Adrenal gland (tissue), 12 donors: Measurements from ENCODE around the gene TMEM63B. TPM values are rescaled to one million over a fixed set of nuclear protein-coding genes. Genes with fewer than 3 reads are reported as not detected.
"Not testable (repeated sequence)": the region's sequence is repeated elsewhere in the genome, so short reads cannot be mapped to it uniquely, and the experiment has no call there.

Experiments
- DNase-seq, 7 donors: peaks; one replicate each; pipeline ENCODE4 v3.0.0-alpha.2; 2019 to 2020
- H3K27ac ChIP-seq, 5 donors: fragments of 200-600 bp; sonication (generic) in 4 of 5; 1 replicate in 3 of 5; 2 replicates in 2 of 5; pipeline versions ENCODE4 v1.5.1 to v1.8.0; 2016 to 2020; ENCODE audit warnings: mild to moderate bottlenecking in 1 of 5
- H3K27me3 ChIP-seq: fragments of 200-600 bp; 2 replicates; pipeline ENCODE4 v1.8.0; 2021
- H3K36me3 ChIP-seq, 2 donors: fragments of 200-600 bp; replicated peaks in 1 of 2; 1 replicate in 1 of 2; 2 replicates in 1 of 2; pipeline versions ENCODE4 v1.5.1 to v1.8.0; 2018 to 2022
- H3K4me1 ChIP-seq, 2 donors: fragments of 200-600 bp; replicated peaks in 1 of 2; 1 replicate in 1 of 2; 2 replicates in 1 of 2; pipeline versions ENCODE4 v1.5.1 to v1.8.0; 2018 to 2021
- H3K4me3 ChIP-seq, 4 donors: fragments of 200-600 bp; sonication (generic) in 3 of 4; one replicate each; pipeline ENCODE4 v1.5.1; 2016 to 2018
- H3K9me3 ChIP-seq, 3 donors: fragments of 200-600 bp; sonication (generic) in 1 of 3; replicated peaks in 1 of 3; 1 replicate in 2 of 3; 2 replicates in 1 of 3; pipeline versions ENCODE4 v1.5.1 to v1.8.0; 2016 to 2021
- POLR2A ChIP-seq, 2 donors: fragments of 450-650 bp; IDR thresholded peaks; one replicate each; pipeline ENCODE4 v1.6.1; 2017; ENCODE audit warnings: antibody characterized with exemption in 2 of 2, mild to moderate bottlenecking in 2 of 2, moderate library complexity in 1 of 2
- WGBS, 4 donors: extraction: QIAGEN DNeasy Blood & Tissue Kit in 2 of 4; methylation state at CpG; one replicate each; pipeline versions ENCODE4 v1.1.5 to v1.1.7; 2013 to 2017; 5-methylcytosine and 5-hydroxymethylcytosine counted together
- intact Hi-C, 2 donors: fragments of 100-400 bp; cut with DNase I; formaldehyde crosslinking; loops; one replicate each; pipeline versions ENCODE4 v1.14.1 to v1.15.0; 2022 to 2023
- polyA plus RNA-seq, 3 donors: library from polyadenylated mRNA; stranded (reverse); fragments of 200-250 nt in 2 of 3; fragments of 350-450 nt in 1 of 3; fragmentation: Illumina TruSeq in 1 of 3; extraction: RNeasy Lipid Tissue Mini Kit (QIAGEN cat#74804) in 1 of 3; gene quantifications; one replicate each; pipeline ENCODE4 v1.2.3, GENCODE V29; 2013 to 2014
- total RNA-seq, 9 donors: library from RNA; depleted of rRNA in 4 of 9; stranded (reverse); fragments of >200 nt in 4 of 9; fragments of 120-200 nt in 1 of 9; fragmentation: NEBNext Ultra II Directional in 1 of 9; extraction: Animal tissue kit (Norgen Biotek cat#: 25700) in 1 of 9; gene quantifications; one replicate each; pipeline versions ENCODE4 v1.1.0 to v1.2.4, GENCODE V29; 2013 to 2023
- TF ChIP-seq, protein P1 (sequence below), 6 experiments: fragments of 450-650 bp in 4 of 6; fragments of 200-600 bp in 2 of 6; sonication (generic) in 1 of 6; IDR thresholded peaks; 1 replicate in 5 of 6; 2 replicates in 1 of 6; pipeline versions ENCODE4 v1.5.1 to v1.8.0; 2016 to 2021; ENCODE audit warnings: antibody characterized with exemption in 6 of 6, mild to moderate bottlenecking in 2 of 6, moderate library complexity in 1 of 6
- donor health status: healthy with polysubstance abuse.
- donor health status: Bipolar disorder and iron deficiency.
- donor health status: DM: yes; HTN: yes; CAD: no.
- donor health status: DM: no; HTN: no; CAD: no.
- donor health status: DM: no; HTN: no; CAD: no.
- donor health status: DM: yes; HTN: yes; CAD: no.

TMEM63B gene
- total and polyA plus RNA-seq, 12 donors = 18.1 to 51.7 (median 36.4) TPM

DNA sequence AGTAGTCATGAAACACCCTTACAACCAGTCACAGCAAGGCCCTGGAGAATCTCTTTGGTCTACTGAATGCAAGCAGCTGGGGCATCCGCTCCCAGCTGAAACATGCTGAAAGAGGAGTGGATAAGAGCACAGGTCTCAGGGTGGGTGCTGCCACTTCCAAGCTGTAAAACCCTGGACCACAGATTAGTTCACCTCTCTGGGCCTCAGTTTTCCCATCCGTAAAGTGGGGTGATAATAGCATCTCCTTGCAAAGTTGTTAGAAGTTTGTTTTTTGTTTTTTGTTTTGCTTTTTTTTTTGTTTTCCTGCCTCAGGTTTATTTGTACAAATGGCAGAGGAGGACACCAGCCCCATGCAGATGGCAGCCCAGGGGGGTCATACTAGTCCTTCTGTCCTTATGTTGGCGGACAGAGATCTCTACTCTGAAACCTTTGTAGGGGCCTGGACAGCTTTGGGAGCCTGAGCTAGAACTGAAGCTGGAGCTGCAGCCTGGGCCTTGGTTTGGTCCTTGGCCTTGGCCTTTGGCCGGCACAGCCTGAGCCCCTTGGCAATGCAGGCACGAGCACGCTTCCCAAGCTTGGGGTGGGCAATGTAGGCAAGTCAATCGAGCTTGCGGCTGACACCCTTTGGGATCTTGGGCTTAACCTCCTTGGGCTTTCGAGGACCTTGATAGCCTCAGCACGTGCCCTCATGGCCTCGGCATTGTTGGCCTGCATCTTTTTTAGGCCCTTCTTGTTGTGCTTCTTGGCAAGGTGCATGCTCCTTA is 38.3 kb upstream of the TMEM63B start:
- DNase-seq = no peak
- WGBS, 4 donors = 76 to 95% (median 78%) methylated on average over 7 to 11 of the region's 11 CpGs
- TF ChIP-seq, protein P1, sequence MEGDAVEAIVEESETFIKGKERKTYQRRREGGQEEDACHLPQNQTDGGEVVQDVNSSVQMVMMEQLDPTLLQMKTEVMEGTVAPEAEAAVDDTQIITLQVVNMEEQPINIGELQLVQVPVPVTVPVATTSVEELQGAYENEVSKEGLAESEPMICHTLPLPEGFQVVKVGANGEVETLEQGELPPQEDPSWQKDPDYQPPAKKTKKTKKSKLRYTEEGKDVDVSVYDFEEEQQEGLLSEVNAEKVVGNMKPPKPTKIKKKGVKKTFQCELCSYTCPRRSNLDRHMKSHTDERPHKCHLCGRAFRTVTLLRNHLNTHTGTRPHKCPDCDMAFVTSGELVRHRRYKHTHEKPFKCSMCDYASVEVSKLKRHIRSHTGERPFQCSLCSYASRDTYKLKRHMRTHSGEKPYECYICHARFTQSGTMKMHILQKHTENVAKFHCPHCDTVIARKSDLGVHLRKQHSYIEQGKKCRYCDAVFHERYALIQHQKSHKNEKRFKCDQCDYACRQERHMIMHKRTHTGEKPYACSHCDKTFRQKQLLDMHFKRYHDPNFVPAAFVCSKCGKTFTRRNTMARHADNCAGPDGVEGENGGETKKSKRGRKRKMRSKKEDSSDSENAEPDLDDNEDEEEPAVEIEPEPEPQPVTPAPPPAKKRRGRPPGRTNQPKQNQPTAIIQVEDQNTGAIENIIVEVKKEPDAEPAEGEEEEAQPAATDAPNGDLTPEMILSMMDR (IDR thresholded peaks at IDR 0.05) = no peak
- no peak for TF ChIP-seq POLR2A (IDR thresholded peaks at IDR 0.05)
- intact Hi-C loops = loop anchor here in 1 of 2 donors (10.0 kb wide), 1 partner anchor 364 kb away; no protein-coding TSS in a partner anchor
- H3K4me3 ChIP-seq = no peak overlapping the region
- H3K9me3 ChIP-seq = no peaks in the 10 kb centered on the region
- peaks cover 9 to 13% of the 10 kb centered on the region in 2 donors for H3K4me1 ChIP-seq
- no peaks in the 10 kb centered on the region for H3K27me3 ChIP-seq
- no peak overlapping the region for H3K27ac ChIP-seq
- no peaks in the 10 kb centered on the region for H3K36me3 ChIP-seq

DNA sequence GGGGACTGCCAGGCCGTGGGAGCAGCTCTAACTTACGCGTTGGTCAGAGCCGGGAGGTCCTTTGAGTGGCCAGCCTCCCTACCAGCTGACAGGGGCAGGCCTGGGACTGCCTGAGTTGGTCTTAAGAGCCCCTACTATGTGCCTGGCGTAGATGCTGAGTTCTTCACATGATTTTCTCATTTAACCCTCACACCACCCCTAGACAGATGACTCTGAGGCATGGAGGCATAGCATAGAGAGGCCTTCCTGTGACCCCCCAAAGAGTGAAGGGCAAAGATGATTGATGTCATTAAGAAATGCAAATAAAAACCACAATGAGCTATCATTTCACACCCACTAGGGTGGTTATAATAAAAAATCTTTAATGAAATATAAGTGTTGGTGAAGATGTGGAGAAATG is 36.9 kb upstream of the TMEM63B start:
- WGBS, 4 donors = 66 to 97% (median 97%) methylated on average over 2 to 5 of the region's 5 CpGs
- Histone ChIP-seq H3K9me3 (no peaks in the 10 kb centered on the region), H3K36me3 (no peaks in the 10 kb centered on the region), H3K4me1 (peaks cover 9 to 13% of the 10 kb centered on the region in 2 donors), H3K27me3 (no peaks in the 10 kb centered on the region), H3K27ac (no peak overlapping the region), H3K4me3 (no peak overlapping the region)
- intact Hi-C loops = loop anchor here in 1 of 2 donors (10.0 kb wide), 1 partner anchor 144 kb away; no protein-coding TSS in a partner anchor
- TF ChIP-seq, protein P1 (IDR thresholded peaks at IDR 0.05) = no peak
- TF ChIP-seq POLR2A (IDR thresholded peaks at IDR 0.05) = no peak
- no peak for DNase-seq

DNA sequence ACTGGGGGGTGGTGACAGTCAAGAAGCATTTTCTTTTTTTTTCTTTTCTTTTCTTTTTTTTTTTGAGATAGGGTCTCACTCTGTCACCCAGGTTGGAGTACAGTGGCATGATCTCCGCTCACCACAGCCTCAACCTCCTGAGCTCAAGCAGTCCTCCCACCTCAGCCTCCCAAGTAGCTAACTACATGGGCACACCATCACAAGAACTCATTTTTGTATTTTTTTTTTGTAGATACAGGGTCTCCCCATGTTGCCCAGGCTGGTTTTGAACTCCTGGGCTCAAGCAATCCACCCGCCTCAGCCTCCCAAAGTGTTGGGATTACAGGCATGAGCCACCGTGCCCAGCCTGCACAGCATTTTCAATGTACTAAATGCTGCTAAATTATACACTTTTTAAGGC is 36.0 kb upstream of the TMEM63B start:
- H3K27me3 ChIP-seq, H3K36me3 ChIP-seq, H3K9me3 ChIP-seq, H3K4me3 ChIP-seq, DNase-seq, H3K27ac ChIP-seq: not testable (repeated sequence)
- intact Hi-C loops = loop anchor here in 1 of 2 donors (10.0 kb wide), 1 partner anchor 143 kb away; no protein-coding TSS in a partner anchor
- 97 to 100% (median 98%) methylated on average over 3 of the region's 3 CpGs for WGBS, 4 donors
- peaks cover 9 to 13% of the 10 kb centered on the region in 2 donors for H3K4me1 ChIP-seq

DNA sequence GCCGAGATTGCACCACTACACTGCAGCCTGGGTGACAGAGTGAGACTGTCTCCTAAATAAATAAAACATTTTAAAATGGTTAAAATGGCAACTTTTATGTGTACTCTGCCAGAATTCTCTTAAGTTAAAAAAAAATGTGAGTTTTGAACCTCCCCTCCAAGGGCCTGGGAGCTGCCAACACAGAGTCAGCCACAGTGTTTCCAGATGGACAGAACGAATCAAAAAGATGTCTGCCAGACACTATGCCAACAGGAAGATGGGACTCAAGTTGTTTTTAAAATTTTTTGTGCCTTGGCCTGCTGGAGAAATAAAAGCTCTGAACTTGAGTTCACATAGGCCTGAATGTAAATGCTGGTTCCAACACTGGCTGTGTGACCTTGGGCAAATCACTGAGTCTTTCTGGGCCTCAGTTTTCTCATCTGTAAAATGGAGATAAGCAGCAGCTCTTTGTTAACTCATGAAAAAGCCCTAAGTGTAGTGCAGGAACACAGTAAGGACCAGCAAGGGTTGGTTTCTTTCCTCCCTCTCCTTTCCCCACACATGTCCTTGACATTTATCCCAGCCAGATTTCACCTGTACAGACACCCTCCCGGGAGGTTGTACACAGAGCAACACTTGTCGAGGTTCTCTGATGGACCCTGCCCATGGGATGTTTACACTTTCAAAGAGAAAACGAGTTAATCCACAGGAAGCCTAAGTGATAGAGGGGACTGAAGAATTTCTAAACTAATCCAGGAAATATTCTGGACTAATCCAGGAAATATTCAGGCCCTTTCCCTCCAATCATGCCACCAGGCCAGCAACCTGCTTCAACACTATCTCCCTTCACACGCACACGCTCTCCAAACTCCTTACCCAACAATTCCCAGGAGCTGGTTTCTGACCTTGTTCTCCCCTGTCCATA is 35.1 kb upstream of the TMEM63B start:
- H3K9me3 ChIP-seq = no peaks in the 10 kb centered on the region
- intact Hi-C loops = loop anchor here in 1 of 2 donors (10.0 kb wide), 1 partner anchor 143 kb away; no protein-coding TSS in a partner anchor
- WGBS, 4 donors = 58 to 65% (median 59%) methylated on average over 7 of the region's 7 CpGs
- H3K4me1 ChIP-seq = peaks cover 5 to 7% of the 10 kb centered on the region in 2 donors
- TF ChIP-seq, protein P1 (IDR thresholded peaks at IDR 0.05) = no peak
- TF ChIP-seq POLR2A (IDR thresholded peaks at IDR 0.05) = no peak
- H3K27me3 ChIP-seq = no peaks in the 10 kb centered on the region
- no peak overlapping the region for H3K4me3 ChIP-seq
- H3K27ac ChIP-seq = no peak overlapping the region
- H3K36me3 ChIP-seq = no peaks in the 10 kb centered on the region
- no peak for DNase-seq
